CD4-positive, alpha-beta T cell treated with Interleukin-21 for 1 hour (primary cell): ENCODE data around the gene CXCL12.

Experiments
- DNase-seq: peaks from one replicate; pipeline ENCODE4 v3.0.0-alpha.2; 2020

The CXCL12 gene

DNA sequence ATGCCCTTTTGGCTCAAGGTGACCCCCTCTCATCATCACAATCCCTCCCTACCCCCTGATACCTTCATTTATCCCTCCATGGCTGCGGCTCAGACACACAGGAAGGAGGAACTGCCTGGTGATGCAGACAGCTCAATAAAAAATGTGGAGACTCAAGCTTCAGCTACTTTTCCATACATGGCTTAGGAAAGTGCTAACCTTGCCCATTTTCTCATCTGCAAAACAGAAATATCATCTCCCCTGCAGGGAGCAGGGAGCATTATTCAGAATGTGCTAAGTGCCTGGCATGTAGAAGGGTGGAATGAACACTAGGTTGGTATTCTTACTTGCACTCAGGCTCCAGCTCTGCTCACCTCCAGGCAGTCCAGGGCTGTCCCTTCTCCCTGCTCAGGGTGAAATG lies 23.8 kb downstream of the CXCL12 start:
- DNase-seq: no peak

DNA sequence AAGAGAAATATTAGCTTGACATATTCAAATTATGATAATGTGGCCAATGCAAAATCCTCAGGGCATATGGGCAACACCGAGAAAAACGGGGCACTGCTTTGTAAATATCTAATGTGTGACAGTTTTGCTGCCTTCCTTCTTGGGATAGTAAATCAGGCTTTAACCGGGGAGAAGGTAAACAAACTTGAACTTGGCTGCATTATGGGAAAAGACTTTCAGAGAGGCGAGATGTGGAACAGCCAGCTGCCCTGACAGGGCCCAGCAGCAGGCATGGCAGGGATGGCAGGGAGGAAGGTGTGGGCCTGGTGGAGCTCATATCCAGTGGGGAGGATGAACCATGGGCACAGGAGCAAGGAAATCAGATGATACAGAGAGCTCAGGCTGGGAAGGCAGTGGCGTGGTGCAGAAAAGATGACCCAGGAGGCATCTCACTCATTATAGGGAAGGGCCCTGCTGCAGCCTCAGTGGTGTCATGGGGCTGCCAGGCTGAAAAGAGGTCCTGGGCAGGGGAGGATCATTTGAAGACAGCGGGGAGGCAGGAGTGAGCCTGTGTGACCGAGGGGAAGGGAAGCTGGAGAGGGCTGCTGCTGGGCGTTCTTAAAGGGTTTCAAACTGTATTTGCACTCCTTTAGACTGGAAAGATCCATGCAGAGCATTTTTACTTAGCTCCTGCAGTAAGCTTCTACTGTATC lies 26.7 kb downstream of the CXCL12 start:
- DNase-seq: no peak

DNA sequence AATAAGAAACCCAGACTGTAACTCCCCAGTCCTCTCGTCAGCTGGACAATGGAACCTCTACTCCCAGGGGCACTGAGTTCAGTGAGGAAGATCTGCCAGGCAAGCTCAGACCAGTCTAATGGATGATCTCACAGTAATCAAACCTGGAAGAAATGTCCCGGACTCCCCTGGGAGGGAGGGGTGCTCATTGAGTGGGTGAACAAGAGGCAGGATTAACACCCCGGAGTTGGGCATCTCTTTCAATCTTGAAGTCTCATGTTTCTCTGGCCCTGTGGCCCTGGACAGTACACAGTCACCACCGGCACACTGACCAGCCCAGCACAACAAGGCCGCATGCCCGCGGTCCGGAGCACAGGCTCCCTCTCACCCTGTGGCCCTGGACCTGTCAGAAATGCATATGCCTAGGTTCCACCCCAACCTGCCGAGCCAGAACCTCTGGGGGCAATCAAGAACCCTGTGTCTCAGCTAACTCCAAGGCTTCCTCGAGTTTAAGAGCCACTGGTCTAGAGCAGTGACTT lies 27.8 kb downstream of the CXCL12 start:
- no peak for DNase-seq

DNA sequence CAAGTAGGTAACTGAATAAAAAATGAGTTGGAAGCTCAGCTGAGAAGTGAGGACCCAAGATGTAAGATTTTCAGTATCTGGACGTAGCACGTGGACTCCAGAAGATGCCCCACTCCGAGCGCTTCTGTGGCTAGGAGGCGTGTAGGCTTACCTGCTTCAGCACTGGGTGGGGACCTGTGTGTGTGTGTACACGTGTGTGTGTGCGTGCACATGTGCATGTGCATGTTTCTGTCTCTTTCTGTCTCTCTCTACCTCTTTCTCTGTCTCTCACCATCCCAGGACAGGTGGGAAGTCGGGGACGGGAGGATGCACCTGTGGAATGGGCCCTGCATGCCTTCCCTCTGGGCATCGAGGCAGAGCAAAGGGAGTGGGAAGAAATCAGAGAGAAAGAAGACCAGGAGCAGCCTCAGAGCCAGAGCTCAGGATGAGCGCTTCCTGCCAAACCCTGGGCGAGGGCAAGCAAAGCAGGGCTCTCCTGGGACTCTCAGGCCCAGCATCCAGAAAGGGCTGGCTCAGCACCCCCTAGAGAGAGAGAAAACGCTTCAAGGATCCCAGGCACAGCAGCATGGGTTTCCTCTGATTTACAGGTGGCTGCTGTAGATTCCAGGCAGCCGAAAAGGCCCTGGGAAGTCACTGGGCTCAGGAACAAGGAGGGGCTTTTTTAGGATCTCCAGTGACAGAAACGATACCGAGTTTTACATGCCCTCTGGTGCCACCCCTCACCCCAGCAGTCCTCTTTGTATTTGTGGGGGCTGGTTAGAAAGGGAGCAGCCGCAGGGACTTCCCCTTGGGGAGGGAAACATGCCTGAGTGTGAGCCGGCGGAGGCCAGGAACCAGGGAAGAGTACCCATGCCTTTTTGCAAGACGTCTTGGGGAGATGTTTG lies 28.5 kb downstream of the CXCL12 start:
- no peak for DNase-seq

DNA sequence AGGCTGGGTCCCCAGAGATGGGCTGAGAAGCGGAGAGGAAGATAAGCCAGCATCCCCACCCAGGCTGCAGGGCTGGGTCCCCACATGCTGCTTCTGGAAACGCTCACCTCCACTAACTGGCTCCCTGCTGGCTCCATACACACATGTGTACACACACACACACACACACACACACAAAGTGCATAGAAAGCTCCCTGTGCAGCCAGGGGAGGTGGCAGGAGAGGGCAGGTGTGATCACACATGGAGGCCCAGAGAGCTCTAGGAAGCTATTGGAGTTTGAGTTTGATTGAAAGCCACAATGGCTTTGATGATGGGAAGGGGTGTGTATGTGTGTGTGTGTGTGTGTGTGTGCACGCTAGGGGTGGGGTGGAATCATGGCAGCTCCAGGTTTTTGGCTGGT lies 29.3 kb downstream of the CXCL12 start:
- DNase-seq: no peak

DNA sequence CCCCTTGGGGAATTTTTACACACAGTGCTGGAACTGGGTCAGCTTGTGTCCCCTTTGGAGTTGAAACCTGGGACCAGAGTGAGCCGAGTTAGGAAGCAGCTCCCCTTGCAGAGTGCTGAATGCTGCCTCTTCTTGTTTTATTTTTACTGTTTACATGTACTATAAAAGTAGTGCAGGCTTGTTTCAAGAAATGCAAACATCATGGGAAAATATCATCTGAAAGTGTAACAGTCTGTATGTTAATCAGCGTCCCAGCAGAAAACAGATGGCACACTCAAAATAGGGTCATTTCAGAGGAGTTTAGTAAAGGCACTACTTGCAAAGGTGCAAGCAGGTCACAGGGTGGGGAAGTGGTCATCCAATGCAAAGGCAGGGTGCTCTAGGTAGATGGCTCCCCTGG lies 30.1 kb downstream of the CXCL12 start:
- DNase-seq: no peak

DNA sequence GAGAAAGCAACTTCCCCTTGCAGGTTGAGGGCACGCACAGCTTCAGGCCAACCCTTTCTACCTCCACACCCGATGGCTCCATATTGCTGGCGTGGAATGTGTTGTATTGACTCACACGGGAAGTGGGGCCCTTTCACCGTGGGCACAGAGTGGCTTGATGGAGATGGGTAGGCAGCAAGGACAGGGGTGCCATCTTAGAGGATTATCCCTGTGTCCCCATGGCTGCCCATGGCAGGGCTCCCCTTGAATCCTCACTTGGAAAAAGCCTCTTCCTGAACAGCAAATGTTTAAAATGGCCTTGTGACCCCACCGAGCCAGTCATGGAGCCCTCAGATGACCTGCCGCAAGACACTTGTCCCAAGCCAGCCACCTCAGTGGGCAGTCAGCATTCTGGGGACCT lies 31.2 kb downstream of the CXCL12 start:
- no peak for DNase-seq

DNA sequence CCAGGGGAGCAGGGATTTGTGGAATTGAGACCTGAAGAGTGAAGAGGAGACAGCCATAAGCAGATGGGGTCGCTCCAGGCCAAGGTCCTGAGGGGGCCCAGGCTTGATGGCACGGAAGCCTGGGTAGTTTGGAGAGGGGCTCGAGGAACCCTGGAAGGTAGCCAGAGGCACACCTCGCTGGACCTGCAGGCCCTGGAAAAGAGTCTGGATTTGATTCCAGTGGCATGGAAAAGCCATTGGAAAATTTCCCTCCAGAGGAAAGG lies 31.8 kb downstream of the CXCL12 start:
- no peak for DNase-seq

DNA sequence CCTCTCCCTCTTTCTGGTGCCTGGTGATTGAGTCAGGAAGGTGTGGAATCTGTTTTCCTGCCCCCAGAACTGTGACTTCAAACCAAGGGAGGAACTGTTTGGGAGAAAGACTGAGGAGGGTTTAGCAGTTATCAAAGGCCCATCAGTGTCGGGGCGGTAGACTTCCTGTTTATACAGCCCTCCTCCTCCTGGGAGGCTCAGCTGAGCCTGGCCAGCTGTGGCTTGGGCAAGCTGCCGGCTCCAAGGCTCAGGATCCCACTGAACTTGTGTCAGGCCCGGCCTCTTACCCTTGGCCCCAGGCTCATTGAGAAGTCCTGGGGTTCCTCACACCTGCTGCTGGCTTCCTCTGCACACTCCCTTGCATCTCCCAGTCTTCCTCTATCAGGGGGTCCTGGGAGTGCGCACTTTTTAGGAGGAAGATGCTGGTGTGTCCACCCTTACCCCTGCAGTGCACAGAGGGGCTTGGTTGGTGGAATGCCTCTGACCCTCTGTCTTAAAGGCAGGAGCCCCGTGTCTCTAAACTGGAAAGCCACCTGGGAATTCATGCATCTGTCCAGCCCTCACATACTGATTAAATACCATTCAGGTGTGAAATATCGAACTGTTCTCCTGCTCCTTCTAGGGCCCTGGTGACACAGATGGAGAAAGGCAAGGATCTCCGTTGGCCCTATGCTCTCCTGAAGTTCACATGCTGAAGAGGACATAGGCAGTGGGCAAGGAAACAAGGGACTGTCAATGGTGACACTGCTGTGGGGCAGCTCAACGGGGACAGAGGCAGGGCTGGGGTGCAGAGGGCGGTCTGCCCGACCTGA lies 32.4 kb downstream of the CXCL12 start:
- DNase-seq: no peak

DNA sequence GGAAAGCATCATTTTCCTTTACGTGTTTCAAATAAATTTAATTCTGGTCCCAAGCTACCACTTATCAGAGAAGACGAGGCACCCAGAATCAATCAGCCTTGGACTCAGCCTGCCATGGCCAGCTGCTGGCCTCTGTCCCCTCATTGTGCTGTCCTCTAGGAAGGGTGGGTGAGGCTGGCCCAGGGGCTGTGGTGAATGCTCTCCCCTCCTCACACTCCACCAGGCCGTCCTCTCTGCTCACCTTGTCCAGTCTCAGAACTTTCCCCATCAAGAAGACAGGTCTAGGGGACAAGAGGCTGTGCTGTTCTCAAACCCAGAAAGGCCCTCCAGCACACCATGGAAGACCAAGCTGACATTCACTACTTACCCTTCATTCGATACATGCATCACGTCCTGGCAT lies 36.4 kb downstream of the CXCL12 start:
- no peak for DNase-seq

DNA sequence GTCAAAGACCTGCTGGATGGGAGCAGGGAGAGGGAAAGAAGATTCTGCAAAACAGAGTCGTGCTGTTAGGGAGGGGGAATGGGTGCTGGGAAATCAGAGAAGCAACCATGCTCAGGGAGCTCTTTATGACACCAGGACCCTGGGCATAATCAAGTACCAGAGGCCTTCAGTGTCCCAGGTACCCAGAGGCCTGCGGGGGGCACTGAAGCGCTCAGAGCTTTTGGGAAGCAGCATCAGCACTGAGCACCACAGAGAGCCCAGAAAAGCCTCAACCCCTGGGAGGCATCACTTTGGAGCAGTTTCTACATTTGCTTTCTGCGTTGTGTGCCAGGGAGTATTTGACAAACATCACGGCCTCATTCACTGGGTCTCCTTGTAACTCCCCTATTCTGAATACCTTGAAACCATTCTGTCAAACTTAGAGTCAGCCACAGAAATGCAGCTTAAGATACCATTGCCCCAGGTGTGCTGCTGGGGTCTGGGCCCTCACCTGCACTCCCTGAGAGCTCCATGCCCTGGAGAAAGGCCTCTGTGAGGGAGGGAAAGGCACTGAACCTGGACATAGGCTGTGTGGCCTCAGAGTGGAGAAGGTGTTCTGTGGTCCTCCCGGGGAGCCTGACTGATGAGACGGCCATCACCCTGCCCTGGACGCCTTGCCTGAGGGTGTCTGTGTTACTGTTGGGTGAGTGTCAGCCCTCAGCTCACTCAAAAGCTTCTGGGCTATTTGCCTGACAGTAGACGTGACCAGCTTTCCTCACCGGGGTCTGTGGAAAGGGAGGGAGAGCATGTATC lies 37.1 kb downstream of the CXCL12 start:
- DNase-seq: no peak

DNA sequence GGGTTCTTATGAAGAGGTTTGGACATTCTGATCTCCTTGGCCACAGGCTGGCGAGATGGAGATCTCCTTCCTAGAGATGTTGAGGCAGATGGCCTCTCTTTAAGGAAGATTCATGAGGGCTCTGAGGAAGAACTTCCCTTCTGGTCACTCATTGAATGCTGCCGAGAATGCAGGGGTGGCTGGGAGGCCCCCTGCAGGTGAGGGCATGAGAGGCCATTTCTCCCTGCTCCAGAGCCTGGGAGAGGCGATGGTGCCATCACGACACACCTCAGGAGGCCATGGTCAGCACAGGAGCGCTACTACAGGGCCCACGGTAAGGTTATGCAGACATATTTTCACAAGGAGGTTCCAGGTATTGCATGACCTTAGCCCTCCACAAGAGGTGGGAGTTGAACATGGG lies 40.2 kb downstream of the CXCL12 start:
- DNase-seq: no peak

DNA sequence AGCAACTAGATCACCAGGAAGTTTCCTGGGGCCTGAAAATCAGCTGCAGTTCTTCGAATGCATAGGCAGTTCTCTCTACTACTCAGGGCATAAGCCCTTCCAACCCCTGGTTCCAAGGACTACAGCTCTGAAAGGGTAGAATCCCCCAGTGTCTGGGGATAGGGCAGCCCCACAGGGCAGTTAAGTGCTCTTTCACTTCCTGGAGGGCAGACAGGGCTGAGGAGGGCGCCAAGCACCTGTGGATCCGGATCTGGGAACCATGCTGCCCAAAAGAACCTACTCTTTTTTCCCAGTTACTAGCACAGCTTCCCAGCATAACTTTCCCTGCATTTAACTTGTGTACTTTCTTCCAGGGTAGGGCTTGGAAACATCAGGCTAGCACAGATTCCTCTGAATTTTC lies 41.1 kb downstream of the CXCL12 start:
- DNase-seq: no peak

DNA sequence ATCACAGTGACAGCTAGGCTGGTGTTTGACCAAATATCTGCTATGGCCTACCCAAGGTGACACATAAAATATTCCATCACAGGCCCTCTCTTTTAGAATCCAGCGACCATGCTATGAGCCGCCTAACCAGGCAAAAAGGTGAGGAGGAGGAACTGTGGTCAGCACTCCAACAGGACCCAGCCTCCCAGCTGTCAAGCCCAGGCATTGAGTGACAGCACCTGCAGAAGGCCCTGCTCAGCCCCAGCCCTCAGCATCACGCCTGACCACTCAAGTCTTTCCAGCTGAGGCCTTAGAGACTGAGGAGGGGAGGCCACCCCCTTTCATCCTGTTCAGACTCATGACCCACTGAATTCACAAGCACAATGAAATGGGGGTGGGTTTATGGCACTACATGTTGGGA lies 43.0 kb downstream of the CXCL12 start:
- DNase-seq: no peak

DNA sequence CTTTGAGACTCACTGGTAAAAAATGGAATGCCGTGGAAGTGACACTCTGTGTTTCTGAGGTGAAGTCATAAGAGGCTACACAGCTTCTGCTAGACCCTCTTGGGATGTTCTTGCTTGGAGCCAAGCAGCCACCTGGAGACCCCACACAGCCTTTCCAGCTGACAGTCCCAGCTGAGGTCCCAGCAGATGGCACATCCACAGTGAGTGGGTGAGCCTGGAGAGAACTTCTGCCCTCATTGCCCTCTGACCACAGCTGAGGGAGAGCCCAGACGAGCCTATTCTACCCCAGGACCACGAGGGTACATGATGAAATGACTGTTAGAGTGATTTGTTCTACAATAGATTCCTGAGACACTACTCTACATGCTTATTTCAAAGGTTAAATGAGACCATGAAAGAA lies 44.3 kb downstream of the CXCL12 start:
- no peak for DNase-seq

DNA sequence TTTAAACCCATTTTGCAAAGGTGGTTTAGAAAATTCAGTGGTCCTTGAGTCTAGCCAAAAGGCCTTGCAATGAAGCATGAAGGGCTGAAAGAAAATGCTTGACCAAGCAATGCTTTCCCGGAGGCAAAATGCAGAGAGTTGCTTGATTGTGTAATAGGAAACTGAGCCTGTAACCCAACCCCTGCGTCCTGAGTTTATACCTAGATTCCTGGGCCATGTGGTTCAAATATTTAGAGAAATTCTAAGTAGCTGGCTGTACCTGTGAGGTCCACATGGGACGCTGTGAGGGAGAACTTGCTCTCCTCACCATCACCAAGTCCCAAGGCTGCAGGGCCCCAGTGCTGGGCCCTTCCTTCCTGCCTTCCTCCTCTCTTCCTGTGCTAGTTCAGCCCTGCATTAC lies 45.7 kb downstream of the CXCL12 start:
- DNase-seq: no peak

DNA sequence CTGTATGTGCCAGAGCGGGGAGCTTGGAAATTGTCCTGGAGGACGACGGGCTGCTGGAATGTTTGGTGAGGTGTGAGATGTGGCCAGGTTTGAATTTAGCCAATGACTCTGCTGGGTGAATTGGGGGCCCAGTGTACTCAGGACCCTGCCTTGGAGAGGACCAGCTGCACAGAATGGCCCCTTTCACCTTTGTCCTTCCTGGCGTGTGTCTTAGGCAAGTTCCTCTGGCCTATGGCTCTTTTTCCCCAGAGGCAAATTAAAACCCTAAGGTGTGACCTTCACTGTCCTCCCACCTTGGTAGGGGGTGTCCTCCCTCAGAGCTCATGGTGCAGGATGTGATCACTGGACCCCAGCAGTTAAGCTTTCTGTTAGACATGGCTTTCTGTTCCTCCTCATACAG lies 47.8 kb downstream of the CXCL12 start:
- DNase-seq: no peak

DNA sequence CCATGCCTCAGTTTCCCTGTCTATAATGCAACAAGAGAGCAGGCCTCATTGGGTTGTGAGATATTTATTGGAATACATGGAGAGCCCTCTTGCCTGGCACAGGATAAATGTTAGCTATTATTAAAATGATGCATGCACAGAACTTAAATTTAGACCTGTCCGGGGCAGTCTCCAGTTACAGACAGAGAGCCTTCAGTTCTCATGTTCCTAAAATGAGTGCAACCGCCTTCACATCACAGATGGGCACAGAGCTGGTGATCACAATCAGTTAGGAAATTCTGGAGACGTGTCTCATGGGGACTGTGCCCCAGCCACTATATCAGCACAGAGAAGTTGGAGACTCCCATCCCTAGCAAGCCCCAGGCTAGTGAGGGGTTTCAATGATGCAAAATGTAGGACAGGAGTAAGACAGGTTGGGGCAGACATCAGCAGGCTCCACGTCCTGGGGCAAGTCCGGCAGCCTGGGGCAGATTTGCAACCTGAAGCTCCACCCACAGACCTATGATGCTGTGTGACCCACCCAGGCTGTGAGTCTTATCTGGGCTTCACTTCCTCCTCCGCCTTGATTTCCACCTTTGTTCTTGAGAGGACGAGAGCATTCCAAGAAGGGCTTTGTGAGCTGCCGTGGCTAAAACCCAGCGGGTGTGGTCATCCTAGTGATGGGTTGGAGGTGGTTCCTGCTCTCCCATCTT lies 49.4 kb downstream of the CXCL12 start:
- DNase-seq: no peak

DNA sequence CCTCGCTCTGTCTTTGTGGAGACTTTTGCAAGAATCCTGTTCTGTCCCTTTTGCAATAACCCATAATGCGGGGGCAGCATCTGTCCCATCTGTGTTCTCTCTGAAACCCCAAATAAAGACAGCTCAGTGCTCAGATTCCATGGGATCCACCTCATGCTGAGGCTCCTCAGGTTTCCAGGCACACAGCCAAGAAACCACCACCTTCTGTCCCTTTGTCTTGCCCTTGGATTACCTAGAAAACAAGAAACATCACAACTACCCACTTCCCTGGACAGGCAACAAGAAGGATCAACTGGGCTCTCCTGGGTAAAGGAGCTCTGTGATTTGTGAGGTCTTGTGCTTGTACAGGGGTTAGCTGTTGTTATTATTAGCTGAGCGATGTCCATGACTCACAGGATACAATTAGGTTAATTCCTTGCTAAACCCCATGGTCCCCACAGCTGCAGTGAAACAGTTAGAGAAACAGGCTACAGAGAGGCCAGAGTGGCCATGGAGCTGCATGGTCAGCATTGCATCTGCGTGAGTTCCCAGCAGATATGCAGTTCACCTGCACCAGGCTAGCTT lies 50.2 kb downstream of the CXCL12 start:
- DNase-seq: no peak

DNA sequence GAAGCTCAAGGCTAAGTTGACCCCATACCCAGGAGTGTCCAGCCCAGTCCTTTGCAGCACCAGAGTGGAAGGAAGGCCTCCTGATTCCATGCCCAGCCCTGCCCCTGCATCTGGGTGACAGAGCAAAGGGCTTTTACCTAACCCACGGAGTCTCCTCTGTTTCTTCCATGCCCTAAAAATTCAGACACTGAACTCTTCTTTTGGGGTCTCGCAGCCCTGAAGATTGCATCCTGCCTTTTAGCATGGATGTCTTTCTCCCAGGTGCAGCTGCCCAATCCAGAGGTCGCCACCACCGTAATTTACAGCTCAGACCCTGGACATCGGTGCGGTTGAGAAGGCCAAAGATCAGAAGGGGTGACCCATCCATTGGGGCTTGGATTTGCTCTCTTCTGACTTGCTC lies 50.8 kb downstream of the CXCL12 start:
- no peak for DNase-seq

DNA sequence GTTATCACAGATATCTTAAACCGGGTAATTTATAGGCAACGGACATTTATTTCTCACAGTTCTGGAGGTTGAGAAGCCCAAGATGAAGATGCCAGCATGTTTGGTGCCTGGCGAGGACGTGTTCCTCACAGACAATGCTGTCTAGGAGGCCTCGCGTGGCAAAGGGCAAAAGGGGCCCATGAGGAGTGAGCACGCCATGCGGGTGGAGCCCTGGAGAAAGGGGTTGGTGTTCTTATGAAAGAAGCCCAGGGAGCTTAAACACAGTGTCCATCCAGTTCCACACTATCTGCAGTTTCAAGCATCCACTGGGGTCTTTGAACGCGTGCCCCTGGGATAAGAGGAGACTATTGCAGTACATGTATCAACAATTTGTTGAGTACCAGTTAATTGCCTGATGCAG lies 51.4 kb downstream of the CXCL12 start:
- no peak for DNase-seq

DNA sequence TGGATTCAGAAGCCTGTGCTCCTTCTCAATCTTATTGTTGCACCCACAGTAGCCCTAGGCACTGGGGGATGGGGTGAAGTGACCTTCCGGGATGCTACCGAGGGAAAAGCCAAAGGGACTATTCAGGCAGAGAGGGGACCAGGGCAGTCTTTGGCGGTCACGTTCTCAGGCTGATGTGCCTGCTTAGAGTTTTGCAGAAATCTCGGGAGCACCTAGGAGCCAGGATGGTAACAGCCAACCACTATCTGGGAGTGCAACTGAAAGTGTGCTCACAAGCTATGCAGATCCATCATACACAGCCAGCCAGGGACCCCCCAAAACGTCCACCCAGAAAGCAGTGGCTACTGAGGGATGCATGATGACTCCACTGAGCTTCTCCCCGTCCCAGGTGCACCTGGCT lies 52.4 kb downstream of the CXCL12 start:
- DNase-seq: no peak
